MCF 10A (cell line): ENCODE results near the gene GPR31. TPM values are rescaled to one million over a fixed set of nuclear protein-coding genes. Genes with fewer than 3 reads are reported as not detected.
"Not testable (repeated sequence)": the region's sequence is repeated elsewhere in the genome, so short reads cannot be mapped to it uniquely, and the experiment has no call there.

Source experiments
- Bru-seq: library from RNA; stranded (reverse); fragments of 400-500 nt; gene quantifications from one replicate; lab custom pipeline; 2021; lab: Mats Ljungman, UMichigan
- BruChase-seq, 2 experiments: library from RNA; stranded (reverse); fragments of 400-500 nt; gene quantifications; one replicate each; lab custom pipeline; 2021; lab: Mats Ljungman, UMichigan
- BruUV-seq: library from RNA; stranded (reverse); fragments of 400-500 nt; replicated peaks from 2 replicates; lab custom pipeline; 2021; lab: Mats Ljungman, UMichigan
- CTCF ChIA-PET: fragments of 300-600 bp; sonication (Branson Sonifier 250); formaldehyde crosslinking; extraction: SDS; loops from one replicate; lab custom pipeline; 2021; ENCODE audit warnings: antibody characterized with exemption, inconsistent platforms; lab: Yijun Ruan, JAX
- POLR2A ChIA-PET: fragments of 300-600, 350-650 bp; sonication (Branson Sonifier 250); formaldehyde crosslinking; extraction: SDS; loops from one replicate; lab custom pipeline; 2020; ENCODE audit warnings: antibody characterized with exemption, inconsistent platforms; lab: Yijun Ruan, JAX
- DNase-seq: peaks from one replicate; pipeline ENCODE4 v3.0.0-alpha.2; 2018; ENCODE audit not compliant: unreplicated experiment
- H3K27ac Mint-ChIP-seq: one replicate; pipeline ENCODE4 v1.8.0; 2022; ENCODE audit warnings: mild to moderate bottlenecking, low read depth, mixed read lengths; ENCODE audit not compliant: unreplicated experiment
- H3K27me3 Mint-ChIP-seq: one replicate; pipeline ENCODE4 v1.8.0; 2022; ENCODE audit warnings: mixed read lengths; ENCODE audit not compliant: insufficient read depth, unreplicated experiment
- H3K36me3 Mint-ChIP-seq: one replicate; pipeline ENCODE4 v1.8.0; 2022; ENCODE audit warnings: mild to moderate bottlenecking, moderate library complexity, mixed read lengths; ENCODE audit not compliant: insufficient read depth, unreplicated experiment
- H3K4me1 Mint-ChIP-seq: one replicate; pipeline ENCODE4 v1.8.0; 2022; ENCODE audit warnings: mixed read lengths; ENCODE audit not compliant: insufficient read depth, unreplicated experiment
- H3K4me3 Mint-ChIP-seq: one replicate; pipeline ENCODE4 v1.8.0; 2022; ENCODE audit warnings: mild to moderate bottlenecking, moderate library complexity, mixed read lengths; ENCODE audit not compliant: unreplicated experiment
- H3K9me3 Mint-ChIP-seq: one replicate; pipeline ENCODE4 v1.8.0; 2022; ENCODE audit warnings: mixed read lengths; ENCODE audit not compliant: unreplicated experiment
- CTCF ChIP-seq: fragments of 200-600 bp; IDR thresholded peaks from one replicate; pipeline ENCODE4 v1.8.0; 2022; ENCODE audit warnings: antibody characterized with exemption, mild to moderate bottlenecking; ENCODE audit not compliant: unreplicated experiment
- intact Hi-C: fragments of 100-400 bp; cut with micrococcal nuclease; formaldehyde crosslinking; loops from 2 replicates; pipeline ENCODE4 v1.14.1; 2022
- long read RNA-seq: library from polyadenylated mRNA; stranded (forward); transcript quantifications from one replicate; pipeline ENCODE4 v2.0.0, GENCODE V29; 2022
- total RNA-seq: library from RNA; stranded (reverse); gene quantifications from 2 replicates; pipeline ENCODE4 v1.2.3, GENCODE V29; 2022

The GPR31 gene
- total RNA-seq, result not detected in 2 replicates
- Bru-seq, nascent RNA, result not detected
- not detected for BruChase-seq, experiment 1, labeled RNA remaining after a 6-hour chase
- BruChase-seq, experiment 2, labeled RNA remaining after a 2-hour chase, result not detected
- long read RNA-seq, result 0 reads

GRCh38 chr6:167157863-167158262, at the start of gene GPR31:
TSS of gene GPR31 (minus strand) at chr6:167157980. CDS start at chr6:167157831, 149 bp downstream.
- Mint-ChIP-seq H3K36me3 (no peaks in the 10 kb centered on the region), H3K27ac (no peak within 1 kb of the TSS), H3K9me3 (no peaks in the 10 kb centered on the region), H3K27me3 (peaks cover 47% of the 10 kb centered on the region), H3K4me1 (no peaks in the 10 kb centered on the region), H3K4me3 (no peak within 1 kb of the TSS)
- ChIA-PET POLR2A (no interaction called here), CTCF (no interaction called here)
- TF ChIP-seq CTCF, result no peak
- BruUV-seq, result no TSS peak
- no peak for DNase-seq
- intact Hi-C loops, result no loop called here

- POLR2A ChIA-PET, result no interaction called here
- DNase-seq, result no peak
- Mint-ChIP-seq H3K27me3 (peaks cover 64% of the 10 kb centered on the region), H3K36me3 (no peaks in the 10 kb centered on the region), H3K27ac (no peak overlapping the region), H3K4me3 (no peak overlapping the region), H3K4me1 (no peaks in the 10 kb centered on the region), H3K9me3 (no peaks in the 10 kb centered on the region)
- no peak for TF ChIP-seq CTCF
- BruUV-seq, result no TSS peak
- intact Hi-C loops, result no loop called here
- CTCF ChIA-PET, result no interaction called here
Measured at GRCh38 chr6:167207527-167207926, 49.7 kb upstream of the GPR31 start.

- POLR2A ChIA-PET, H3K36me3 Mint-ChIP-seq, H3K4me1 Mint-ChIP-seq, H3K9me3 Mint-ChIP-seq, intact Hi-C loops, H3K4me3 Mint-ChIP-seq, BruUV-seq, DNase-seq, H3K27ac Mint-ChIP-seq: not testable (repeated sequence)
- peaks cover 72% of the 10 kb centered on the region for H3K27me3 Mint-ChIP-seq
- CTCF ChIA-PET, result interaction anchor here (0.7 kb wide), 1 partner anchor 875 kb away, joined by 4 read pairs; no protein-coding TSS in a partner anchor
Measured at GRCh38 chr6:167205316-167205715, 47.5 kb upstream of the GPR31 start.

GRCh38 chr6:167204059-167204348, 46.2 kb upstream of the GPR31 start:
- H3K27me3 Mint-ChIP-seq, result peaks cover 65% of the 10 kb centered on the region
- peak; percentile 30 for DNase-seq
- intact Hi-C loops, POLR2A ChIA-PET, H3K36me3 Mint-ChIP-seq, BruUV-seq, H3K9me3 Mint-ChIP-seq, H3K27ac Mint-ChIP-seq, H3K4me1 Mint-ChIP-seq, H3K4me3 Mint-ChIP-seq, CTCF ChIA-PET: not testable (repeated sequence)

GRCh38 chr6:167203261-167204058, 45.7 kb upstream of the GPR31 start:
- H3K4me1 Mint-ChIP-seq, DNase-seq, H3K4me3 Mint-ChIP-seq, intact Hi-C loops, H3K27ac Mint-ChIP-seq, H3K36me3 Mint-ChIP-seq, POLR2A ChIA-PET, BruUV-seq, CTCF ChIA-PET, H3K9me3 Mint-ChIP-seq: not testable (repeated sequence)
- peaks cover 65% of the 10 kb centered on the region for H3K27me3 Mint-ChIP-seq

- H3K4me3 Mint-ChIP-seq, H3K4me1 Mint-ChIP-seq, H3K9me3 Mint-ChIP-seq, DNase-seq, BruUV-seq, H3K36me3 Mint-ChIP-seq, H3K27ac Mint-ChIP-seq, intact Hi-C loops, CTCF ChIA-PET: not testable (repeated sequence)
- H3K27me3 Mint-ChIP-seq, result peaks cover 65% of the 10 kb centered on the region
- POLR2A ChIA-PET, result interaction anchor here (0.6 kb wide), 1 partner anchor 541 kb away, joined by 3 read pairs; no protein-coding TSS in a partner anchor
Measured at GRCh38 chr6:167202613-167203012, 44.8 kb upstream of the GPR31 start.
